Parathyroid adenoma (tissue), 2 donors: ENCODE data around the gene OR8J3.

Experiments used
- H2AFZ ChIP-seq: fragments of 300-600 bp; sonication (generic); one replicate; pipeline ENCODE4 v1.7.0; 2017; ENCODE audit warnings: antibody characterized with exemption, mild to moderate bottlenecking
- H3K27ac ChIP-seq: fragments of 300-600 bp; sonication (generic); one replicate; pipeline ENCODE4 v1.7.0; 2017
- H3K27me3 ChIP-seq: fragments of 300-600 bp; sonication (generic); one replicate; pipeline ENCODE4 v1.7.0; 2017; ENCODE audit warnings: low read length; ENCODE audit not compliant: control insufficient read depth, insufficient read depth
- H3K36me3 ChIP-seq: fragments of 300-600 bp; sonication (generic); one replicate; pipeline ENCODE4 v1.7.0; 2017; ENCODE audit warnings: low read length; ENCODE audit not compliant: control insufficient read depth, insufficient read depth
- H3K4me1 ChIP-seq: fragments of 300-600 bp; sonication (generic); one replicate; pipeline ENCODE4 v1.7.0; 2017; ENCODE audit warnings: control low read depth
- H3K4me2 ChIP-seq: fragments of 300-600 bp; sonication (generic); one replicate; pipeline ENCODE4 v1.7.0; 2017; ENCODE audit warnings: low read length
- H3K4me3 ChIP-seq: fragments of 300-600 bp; sonication (generic); one replicate; pipeline ENCODE4 v1.7.0; 2017; ENCODE audit warnings: low read depth, low read length
- H3K79me2 ChIP-seq: fragments of 300-600 bp; sonication (generic); one replicate; pipeline ENCODE4 v1.7.0; 2017; ENCODE audit warnings: control low read depth
- H3K9ac ChIP-seq: fragments of 300-600 bp; sonication (generic); one replicate; pipeline ENCODE4 v1.7.0; 2017; ENCODE audit warnings: mild to moderate bottlenecking
- H3K9me3 ChIP-seq: fragments of 300-600 bp; sonication (generic); one replicate; pipeline ENCODE4 v1.7.0; 2017; ENCODE audit warnings: low read length; ENCODE audit not compliant: control insufficient read depth
- TF ChIP-seq, protein P1 (sequence below): fragments of 300-600 bp; sonication (generic); IDR thresholded peaks from one replicate; pipeline ENCODE4 v1.7.0; 2017; ENCODE audit warnings: antibody characterized with exemption, mild to moderate bottlenecking
- donor health status: primary hyperparathyroidism.

The OR8J3 gene, protein sequence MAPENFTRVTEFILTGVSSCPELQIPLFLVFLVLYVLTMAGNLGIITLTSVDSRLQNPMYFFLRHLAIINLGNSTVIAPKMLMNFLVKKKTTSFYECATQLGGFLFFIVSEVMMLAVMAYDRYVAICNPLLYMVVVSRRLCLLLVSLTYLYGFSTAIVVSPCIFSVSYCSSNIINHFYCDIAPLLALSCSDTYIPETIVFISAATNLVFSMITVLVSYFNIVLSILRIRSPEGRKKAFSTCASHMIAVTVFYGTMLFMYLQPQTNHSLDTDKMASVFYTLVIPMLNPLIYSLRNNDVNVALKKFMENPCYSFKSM

DNA sequence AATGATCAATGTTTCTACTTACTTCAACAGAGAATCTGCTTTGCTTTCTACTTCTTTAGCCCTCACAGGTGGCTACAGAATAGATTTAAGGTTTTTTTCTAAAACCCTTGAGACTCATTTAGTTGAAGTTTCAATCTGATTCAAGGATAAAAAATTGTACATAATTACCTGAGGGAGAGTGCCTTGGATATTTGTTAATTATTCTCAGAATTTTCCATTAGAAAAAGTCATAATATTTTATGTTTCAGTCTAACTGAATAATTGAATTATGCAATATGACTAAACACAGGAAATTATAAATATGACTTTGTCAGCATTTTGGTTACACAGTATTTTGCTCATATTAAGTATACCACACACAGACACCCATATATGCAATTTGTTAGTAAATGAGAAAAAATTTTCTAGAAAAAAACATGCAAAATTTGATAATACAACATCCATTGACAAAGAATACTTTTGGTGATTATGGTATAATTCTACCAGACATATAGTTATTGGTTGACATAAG lies at the start of gene OR8J3:
TSS of gene OR8J3 (minus strand) at position 51 of the 511 bp plus-strand sequence. CDS start 2,483 bp downstream, outside the sequence.
- H2AFZ ChIP-seq = no peak within 1 kb of the TSS
- no peaks in the 10 kb centered on the region for H3K27me3 ChIP-seq
- no peaks in the 10 kb centered on the region for H3K36me3 ChIP-seq
- TF ChIP-seq, protein P1, sequence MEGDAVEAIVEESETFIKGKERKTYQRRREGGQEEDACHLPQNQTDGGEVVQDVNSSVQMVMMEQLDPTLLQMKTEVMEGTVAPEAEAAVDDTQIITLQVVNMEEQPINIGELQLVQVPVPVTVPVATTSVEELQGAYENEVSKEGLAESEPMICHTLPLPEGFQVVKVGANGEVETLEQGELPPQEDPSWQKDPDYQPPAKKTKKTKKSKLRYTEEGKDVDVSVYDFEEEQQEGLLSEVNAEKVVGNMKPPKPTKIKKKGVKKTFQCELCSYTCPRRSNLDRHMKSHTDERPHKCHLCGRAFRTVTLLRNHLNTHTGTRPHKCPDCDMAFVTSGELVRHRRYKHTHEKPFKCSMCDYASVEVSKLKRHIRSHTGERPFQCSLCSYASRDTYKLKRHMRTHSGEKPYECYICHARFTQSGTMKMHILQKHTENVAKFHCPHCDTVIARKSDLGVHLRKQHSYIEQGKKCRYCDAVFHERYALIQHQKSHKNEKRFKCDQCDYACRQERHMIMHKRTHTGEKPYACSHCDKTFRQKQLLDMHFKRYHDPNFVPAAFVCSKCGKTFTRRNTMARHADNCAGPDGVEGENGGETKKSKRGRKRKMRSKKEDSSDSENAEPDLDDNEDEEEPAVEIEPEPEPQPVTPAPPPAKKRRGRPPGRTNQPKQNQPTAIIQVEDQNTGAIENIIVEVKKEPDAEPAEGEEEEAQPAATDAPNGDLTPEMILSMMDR = no peak
- H3K27ac ChIP-seq = no peak within 1 kb of the TSS
- no peak within 1 kb of the TSS for H3K9ac ChIP-seq
- no peak within 1 kb of the TSS for H3K4me3 ChIP-seq
- H3K4me1 ChIP-seq = no peaks in the 10 kb centered on the region
- no peak within 1 kb of the TSS for H3K4me2 ChIP-seq
- no peaks in the 10 kb centered on the region for H3K79me2 ChIP-seq
- H3K9me3 ChIP-seq = no peaks in the 10 kb centered on the region

DNA sequence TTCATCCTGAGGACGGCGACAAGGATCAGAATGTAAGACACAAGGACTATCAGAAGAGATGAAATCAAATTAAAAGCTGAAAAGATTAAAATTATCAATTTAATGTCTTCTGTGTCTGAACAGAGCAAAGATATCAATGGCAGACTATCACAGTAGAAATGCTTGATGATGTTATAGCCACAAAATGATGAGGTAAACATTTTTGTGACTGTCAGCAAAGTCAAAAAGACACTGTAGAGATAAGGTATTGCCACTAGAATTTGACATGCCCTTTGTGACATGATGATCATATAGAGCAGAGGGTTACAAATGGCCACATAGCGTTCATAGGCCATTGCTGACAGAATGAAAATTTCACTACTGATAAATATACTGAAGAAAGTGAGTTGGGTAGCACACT lies 48.6 kb upstream of the OR8J3 start:
- H3K9ac ChIP-seq = no peak overlapping the region
- no peaks in the 10 kb centered on the region for H3K79me2 ChIP-seq
- H3K4me1 ChIP-seq = no peaks in the 10 kb centered on the region
- H3K4me2 ChIP-seq = no peak overlapping the region
- no peaks in the 10 kb centered on the region for H3K36me3 ChIP-seq
- no peak overlapping the region for H3K4me3 ChIP-seq
- TF ChIP-seq, protein P1 = no peak
- no peak overlapping the region for H3K27ac ChIP-seq
- H3K9me3 ChIP-seq = no peaks in the 10 kb centered on the region
- no peaks in the 10 kb centered on the region for H3K27me3 ChIP-seq
- no peak overlapping the region for H2AFZ ChIP-seq

DNA sequence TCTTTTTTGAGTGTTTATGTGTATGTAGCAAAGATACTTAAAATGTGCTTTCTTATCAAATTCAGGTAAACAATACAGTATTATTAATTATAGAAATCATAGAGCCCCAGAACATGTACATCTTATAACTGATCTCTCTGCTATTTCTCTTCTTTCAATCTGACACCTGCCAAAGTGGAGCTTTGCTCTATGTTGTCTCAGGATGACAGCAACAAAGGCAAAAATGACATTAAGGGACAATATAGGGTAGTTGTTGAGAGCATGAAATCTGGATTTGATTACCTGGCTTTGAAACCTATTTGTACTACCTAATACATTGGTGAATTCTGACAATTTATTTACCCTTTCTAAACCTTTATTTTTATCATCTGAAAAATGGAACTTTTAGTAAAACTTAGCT lies 43.5 kb upstream of the OR8J3 start:
- Histone ChIP-seq H3K27ac (no peak overlapping the region), H3K27me3 (no peaks in the 10 kb centered on the region), H3K4me2 (no peak overlapping the region), H3K9me3 (no peaks in the 10 kb centered on the region), H3K79me2 (no peaks in the 10 kb centered on the region), H3K4me1 (no peaks in the 10 kb centered on the region), H3K9ac (no peak overlapping the region), H3K36me3 (no peaks in the 10 kb centered on the region), H3K4me3 (no peak overlapping the region), H2AFZ (no peak overlapping the region)
- TF ChIP-seq, protein P1 = no peak

DNA sequence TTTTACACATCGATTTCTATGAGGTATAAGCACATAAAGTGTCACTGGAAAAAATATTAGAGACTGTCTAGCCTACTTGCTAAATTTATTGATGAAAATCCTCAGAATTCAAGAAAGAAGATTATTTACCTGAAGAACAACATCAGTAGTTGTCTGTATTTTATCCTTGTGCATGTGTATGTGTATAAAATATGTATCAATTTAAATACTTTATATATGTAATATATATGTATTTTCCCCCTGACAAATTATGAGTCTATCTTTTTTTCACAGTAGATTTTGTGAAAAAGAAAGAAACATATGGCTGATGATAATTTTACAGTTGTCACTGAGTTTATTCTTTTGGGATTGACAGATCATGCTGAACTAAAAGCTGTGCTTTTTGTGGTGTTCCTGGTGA lies 36.3 kb upstream of the OR8J3 start, which contains the start of gene OR5J2:
TSS of gene OR5J2 (plus strand) at position 301 of the 400 bp plus-strand sequence. CDS start at position 301, 0 bp downstream.
- Histone ChIP-seq H3K4me3 (no peak within 1 kb of the TSS), H3K36me3 (no peaks in the 10 kb centered on the region), H3K4me1 (no peaks in the 10 kb centered on the region), H3K4me2 (no peak within 1 kb of the TSS), H2AFZ (no peak within 1 kb of the TSS), H3K27me3 (no peaks in the 10 kb centered on the region), H3K9me3 (no peaks in the 10 kb centered on the region), H3K79me2 (no peaks in the 10 kb centered on the region), H3K9ac (no peak within 1 kb of the TSS), H3K27ac (no peak within 1 kb of the TSS)
- TF ChIP-seq, protein P1 = no peak
